ENCODE results near the gene CEP152. TPM values are rescaled to one million over a fixed set of nuclear protein-coding genes. Genes with fewer than 3 reads are reported as not detected.

The CEP152 gene
- total RNA-seq, 1 donor, result 5.2 TPM

- H3K4me3 ChIP-seq (ENCODE audit: low read depth, low read length), result no peak overlapping the region
- no peak for TF ChIP-seq CTCF (IDR thresholded peaks at IDR 0.05; ENCODE audit: insufficient read depth, low read depth, low read length)
- peak; percentile 14 for DNase-seq (ENCODE audit: low read depth)
These were observed 33.1 kb downstream of the CEP152 start for GRCh38 chr15:48777645-48778330.

GRCh38 chr15:48775546-48775945 is 35.3 kb downstream of the CEP152 start:
- no peak overlapping the region for H3K4me3 ChIP-seq (ENCODE audit: low read depth, low read length)
- no peak for TF ChIP-seq CTCF (IDR thresholded peaks at IDR 0.05; ENCODE audit: insufficient read depth, low read depth, low read length)
- DNase-seq (ENCODE audit: low read depth), result peak; percentile 22

GRCh38 chr15:48774484-48774883 is 36.4 kb downstream of the CEP152 start:
- no peak for TF ChIP-seq CTCF (IDR thresholded peaks at IDR 0.05; ENCODE audit: insufficient read depth, low read depth, low read length)
- DNase-seq (ENCODE audit: low read depth), result no peak
- no peak overlapping the region for H3K4me3 ChIP-seq (ENCODE audit: low read depth, low read length)

GRCh38 chr15:48766196-48766595 is 44.7 kb downstream of the CEP152 start:
- TF ChIP-seq CTCF (IDR thresholded peaks at IDR 0.05; ENCODE audit: insufficient read depth, low read depth, low read length), result no peak
- no peak overlapping the region for H3K4me3 ChIP-seq (ENCODE audit: low read depth, low read length)
- no peak for DNase-seq (ENCODE audit: low read depth)

- DNase-seq (ENCODE audit: low read depth), result no peak
- H3K4me3 ChIP-seq (ENCODE audit: low read depth, low read length), result no peak overlapping the region
- no peak for TF ChIP-seq CTCF (IDR thresholded peaks at IDR 0.05; ENCODE audit: insufficient read depth, low read depth, low read length)
These were observed 45.8 kb downstream of the CEP152 start for GRCh38 chr15:48765022-48765421.

GRCh38 chr15:48761393-48762158 is 49.3 kb downstream of the CEP152 start:
- no peak for TF ChIP-seq CTCF (IDR thresholded peaks at IDR 0.05; ENCODE audit: insufficient read depth, low read depth, low read length)
- no peak for DNase-seq (ENCODE audit: low read depth)
- no peak overlapping the region for H3K4me3 ChIP-seq (ENCODE audit: low read depth, low read length)

All from fibroblast of villous mesenchyme (primary cell).